ENCODE measurements around the gene TCFL5.

GRCh38 chr20:62799459-62799858 is 62.2 kb downstream of the TCFL5 start:
- TF ChIP-seq SIN3A (IDR thresholded peaks at IDR 0.05; ENCODE audit: borderline replicate concordance, insufficient read depth, low read length) (no peak), REST (IDR thresholded peaks at IDR 0.05; ENCODE audit: insufficient read depth in 1 of 2, low read depth in 2 of 2, low read length in 2 of 2) (no peak), TAF1 (IDR thresholded peaks at IDR 0.05; ENCODE audit: borderline replicate concordance, insufficient read depth, low read length) (no peak), POLR2AphosphoS5 (IDR thresholded peaks at IDR 0.05; ENCODE audit: low read depth, low read length) (no peak)

Measured in PFSK-1 (cell line).